ENCODE data around the gene USP53.
"Not testable (repeated sequence)": the region's sequence is repeated elsewhere in the genome, so short reads cannot be mapped to it uniquely, and the experiment has no call there.

USP53 gene

GRCh38 chr4:119212234-119212963 lies at the start of gene USP53:
Gene USP53 (plus strand): TSS chr4:119212713. CDS start chr4:119239760, 27,047 bp downstream.
- DNase-seq (ENCODE audit: low spot score): peak; percentile 93

GRCh38 chr4:119165767-119166166 lies 46.7 kb upstream of the USP53 start:
- no peak for DNase-seq (ENCODE audit: low spot score)

GRCh38 chr4:119170195-119170594 lies 42.3 kb upstream of the USP53 start:
- DNase-seq (ENCODE audit: low spot score): no peak

GRCh38 chr4:119172223-119172622 lies 40.3 kb upstream of the USP53 start:
- DNase-seq (ENCODE audit: low spot score): no peak

GRCh38 chr4:119173729-119174361 lies 38.7 kb upstream of the USP53 start:
- not testable (repeated sequence) for DNase-seq (ENCODE audit: low spot score)

GRCh38 chr4:119179011-119179410 lies 33.5 kb upstream of the USP53 start:
- DNase-seq (ENCODE audit: low spot score): no peak

- DNase-seq (ENCODE audit: low spot score): no peak
These were observed 28.4 kb upstream of the USP53 start for GRCh38 chr4:119184128-119184527.

- no peak for DNase-seq (ENCODE audit: low spot score)
These were observed 22.9 kb upstream of the USP53 start for GRCh38 chr4:119189638-119190037.

GRCh38 chr4:119190354-119190753 lies 22.2 kb upstream of the USP53 start:
- DNase-seq (ENCODE audit: low spot score): no peak

- DNase-seq (ENCODE audit: low spot score): no peak
These were observed 21.0 kb upstream of the USP53 start for GRCh38 chr4:119191505-119191904.

GRCh38 chr4:119197772-119198212 lies 14.7 kb upstream of the USP53 start:
- no peak for DNase-seq (ENCODE audit: low spot score)

GRCh38 chr4:119204916-119205315 lies 7.6 kb upstream of the USP53 start:
- DNase-seq (ENCODE audit: low spot score): no peak

GRCh38 chr4:119205690-119206089 lies 6.8 kb upstream of the USP53 start:
- no peak for DNase-seq (ENCODE audit: low spot score)

GRCh38 chr4:119206178-119206577 lies 6.3 kb upstream of the USP53 start:
- DNase-seq (ENCODE audit: low spot score): no peak

- no peak for DNase-seq (ENCODE audit: low spot score)
These were observed 5.5 kb upstream of the USP53 start for GRCh38 chr4:119207051-119207450.

- no peak for DNase-seq (ENCODE audit: low spot score)
These were observed 3.4 kb upstream of the USP53 start for GRCh38 chr4:119209077-119209476.

- no peak for DNase-seq (ENCODE audit: low spot score)
These were observed 2.9 kb upstream of the USP53 start for GRCh38 chr4:119209586-119209985.

GRCh38 chr4:119210775-119211174 lies 1.7 kb upstream of the USP53 start:
- DNase-seq (ENCODE audit: low spot score): no peak

- DNase-seq (ENCODE audit: low spot score): no peak
These were observed 663 bp upstream of the USP53 start for GRCh38 chr4:119211867-119212233.

- peak; percentile 62 for DNase-seq (ENCODE audit: low spot score)
These were observed 572 bp downstream of the USP53 start for GRCh38 chr4:119212964-119213606.

- no peak for DNase-seq (ENCODE audit: low spot score)
These were observed 5.6 kb downstream of the USP53 start for GRCh38 chr4:119218093-119218492.

GRCh38 chr4:119221412-119221811 lies 8.9 kb downstream of the USP53 start:
- DNase-seq (ENCODE audit: low spot score): no peak

- no peak for DNase-seq (ENCODE audit: low spot score)
These were observed 15.2 kb downstream of the USP53 start for GRCh38 chr4:119227690-119228089.

Measured in hematopoietic multipotent progenitor cell treated with erythropoietin and hydrocortisone succinate and interleukin-3 and kit ligand, for 15 days (in vitro differentiated cells).